GM12891 (cell line): ENCODE measurements around the gene ADAMTS17.

Source experiments
- DNase-seq: peaks from one replicate; pipeline ENCODE4 v3.0.0; 2011; ENCODE audit warnings: low spot score; ENCODE audit not compliant: insufficient read length
- FAIRE-seq: peaks from 2 replicates; lab custom pipeline; 2011; peaks lifted over from hg19 to GRCh38; lab: Jason Lieb, UNC
- PAX5 ChIP-seq: IDR thresholded peaks from 2 replicates; pipeline ENCODE4 v1.6.1; 2011; ENCODE audit warnings: low read length, moderate library complexity, mild to moderate bottlenecking; ENCODE audit not compliant: insufficient read depth, severe bottlenecking
- POLR2A ChIP-seq: IDR thresholded peaks from 2 replicates; pipeline ENCODE4 v1.6.1; 2011; ENCODE audit warnings: low read depth, low read length, control low read depth
- POLR2AphosphoS5 ChIP-seq: IDR thresholded peaks from 2 replicates; pipeline ENCODE4 v1.6.1; 2011; ENCODE audit warnings: low read depth, low read length, control low read depth
- POU2F2 ChIP-seq: IDR thresholded peaks from 2 replicates; pipeline ENCODE4 v1.6.1; 2011; ENCODE audit warnings: low read depth, mild to moderate bottlenecking, control low read depth, low read length, moderate library complexity
- SPI1 ChIP-seq: IDR thresholded peaks from 2 replicates; pipeline ENCODE4 v1.6.1; 2011; ENCODE audit warnings: low read depth, low read length, control low read depth
- TAF1 ChIP-seq: IDR thresholded peaks from 2 replicates; pipeline ENCODE4 v1.6.1; 2011; ENCODE audit warnings: low read depth, low read length, control low read depth

ADAMTS17 gene

GRCh38 chr15:100277087-100277855 lies 64.5 kb downstream of the ADAMTS17 start:
- TF ChIP-seq PAX5 (no peak), SPI1 (no peak), POLR2A (no peak), POU2F2 (no peak), TAF1 (no peak), POLR2AphosphoS5 (no peak)
- DNase-seq (no peak), FAIRE-seq (no peak)

DNA sequence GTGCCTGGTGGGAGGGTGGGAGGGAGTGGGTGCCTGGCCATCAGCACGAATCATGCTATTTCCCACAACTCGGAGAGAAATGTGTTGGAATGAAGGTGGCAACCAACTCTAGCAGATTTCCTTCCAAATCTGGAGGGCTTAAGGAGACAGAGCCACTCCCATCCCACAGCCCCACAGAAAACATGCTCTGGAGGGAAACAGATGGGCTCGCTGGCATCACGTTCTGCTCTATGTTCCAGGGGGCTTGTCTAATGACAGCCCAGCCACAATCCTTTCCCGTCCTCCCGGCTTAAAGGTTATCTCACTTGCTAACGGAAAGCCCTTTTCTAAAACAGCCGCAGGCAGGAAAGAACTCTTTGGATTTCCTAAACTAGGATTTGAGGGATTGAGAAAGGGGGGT lies 65.3 kb downstream of the ADAMTS17 start:
- TF ChIP-seq TAF1 (no peak), POU2F2 (no peak), POLR2A (no peak), PAX5 (no peak), SPI1 (no peak), POLR2AphosphoS5 (no peak)
- no peak for FAIRE-seq
- DNase-seq, result no peak

GRCh38 chr15:100275641-100276040 lies 66.1 kb downstream of the ADAMTS17 start:
- TF ChIP-seq POLR2A (no peak), SPI1 (no peak), POU2F2 (no peak), PAX5 (no peak)
- DNase-seq (no peak), FAIRE-seq (no peak)

GRCh38 chr15:100269831-100270230 lies 71.9 kb downstream of the ADAMTS17 start:
- DNase-seq, result no peak
- no peak for FAIRE-seq
- no peak for TF ChIP-seq TAF1
- no peak for TF ChIP-seq POLR2A
- no peak for TF ChIP-seq SPI1
- no peak for TF ChIP-seq POLR2AphosphoS5
- no peak for TF ChIP-seq PAX5
- TF ChIP-seq POU2F2, result no peak

GRCh38 chr15:100266166-100266565 lies 75.6 kb downstream of the ADAMTS17 start:
- FAIRE-seq (no peak), DNase-seq (no peak)
- TF ChIP-seq SPI1 (no peak), POU2F2 (no peak), POLR2A (no peak), TAF1 (no peak), POLR2AphosphoS5 (no peak), PAX5 (no peak)

GRCh38 chr15:100265641-100266035 lies 76.1 kb downstream of the ADAMTS17 start:
- no peak for DNase-seq
- FAIRE-seq, result no peak
- TF ChIP-seq POLR2AphosphoS5, result no peak

GRCh38 chr15:100264994-100265640 lies 76.7 kb downstream of the ADAMTS17 start:
- DNase-seq (no peak), FAIRE-seq (no peak)
- no peak for TF ChIP-seq TAF1
- TF ChIP-seq POLR2A, result no peak
- no peak for TF ChIP-seq POU2F2
- no peak for TF ChIP-seq SPI1
- no peak for TF ChIP-seq POLR2AphosphoS5
- no peak for TF ChIP-seq PAX5

- TF ChIP-seq POU2F2 (no peak), TAF1 (no peak), SPI1 (no peak), POLR2A (no peak), PAX5 (no peak)
- FAIRE-seq, result no peak
Measured at GRCh38 chr15:100263721-100264455, 77.9 kb downstream of the ADAMTS17 start.

GRCh38 chr15:100263031-100263430 lies 78.7 kb downstream of the ADAMTS17 start:
- DNase-seq (no peak), FAIRE-seq (no peak)
- no peak for TF ChIP-seq POLR2AphosphoS5
- no peak for TF ChIP-seq POU2F2
- no peak for TF ChIP-seq POLR2A
- TF ChIP-seq SPI1, result no peak
- no peak for TF ChIP-seq PAX5
- TF ChIP-seq TAF1, result no peak

More at GRCh38 chr15:100263721-100264455, 77.9 kb downstream of the ADAMTS17 start:
- DNase-seq, result no peak
